GM12878 (cell line): ENCODE measurements around the gene COG4. TPM values are rescaled to one million over a fixed set of nuclear protein-coding genes. Genes with fewer than 3 reads are reported as not detected.

Source experiments
- ATAC-seq: fragments of 200-7000 bp; cut with Tn5 transposase; 3 replicates; pipeline ENCODE4 v1.9.1; 2020; ENCODE audit warnings: mild to moderate bottlenecking, moderate library complexity
- BruUV-seq: library from RNA; stranded (reverse); fragments of 400-500 nt; replicated peaks from 2 replicates; lab custom pipeline; 2021; lab: Mats Ljungman, UMichigan
- CTCF ChIA-PET: fragments of 300-600 bp; sonication (Branson Sonifier 250); formaldehyde crosslinking; extraction: SDS; loops from one replicate; lab custom pipeline; 2021; ENCODE audit warnings: inconsistent platforms; lab: Yijun Ruan, JAX
- POLR2A ChIA-PET: fragments of 350-600 bp; formaldehyde crosslinking; extraction: SDS; loops from one replicate; lab custom pipeline; 2021; ENCODE audit warnings: inconsistent platforms; lab: Charles Lee
- RAD21 ChIA-PET: fragments of 300-600 bp; sonication (Branson Sonifier 250); formaldehyde crosslinking; loops from one replicate; lab custom pipeline; 2023; ENCODE audit warnings: antibody characterized with exemption; ENCODE audit not compliant: unreplicated experiment; lab: Charles Lee
- SMC1A ChIA-PET: fragments of 300-600 bp; sonication (Branson Sonifier 250); formaldehyde crosslinking; loops from one replicate; lab custom pipeline; 2023; ENCODE audit not compliant: unreplicated experiment, uncharacterized antibody; lab: Charles Lee
- DNase-seq: peaks from one replicate; pipeline ENCODE4 v3.0.0-alpha.2; 2011; ENCODE audit warnings: low read depth, low spot score
- FAIRE-seq: peaks from 3 replicates; lab custom pipeline; 2011; peaks lifted over from hg19 to GRCh38; lab: Jason Lieb, UNC
- H2AFZ ChIP-seq: 2 replicates; pipeline ENCODE4 v1.6.0; 2011; ENCODE audit warnings: low read depth, low read length, control low read depth; ENCODE audit not compliant: control insufficient read depth
- H3K27ac ChIP-seq: 2 replicates; pipeline ENCODE4 v1.5.1; 2011; ENCODE audit warnings: control low read depth; ENCODE audit not compliant: control insufficient read depth, insufficient read depth
- H3K27me3 ChIP-seq, 2 experiments: replicated peaks in 1 of 2; 2 replicates each; pipeline versions ENCODE4 v1.6.0 to v1.6.1; 2011; ENCODE audit warnings: low read length in 1 of 2; ENCODE audit not compliant: control insufficient read depth in 2 of 2, insufficient read depth in 2 of 2
- H3K36me3 ChIP-seq, 2 experiments: 2 replicates each; pipeline ENCODE4 v1.5.1; 2011; ENCODE audit warnings: low read length in 1 of 2; ENCODE audit not compliant: control insufficient read depth in 2 of 2, insufficient read depth in 2 of 2
- H3K4me1 ChIP-seq: 2 replicates; pipeline ENCODE4 v1.6.1; 2011; ENCODE audit warnings: mild to moderate bottlenecking, low read length, moderate library complexity, mixed read lengths; ENCODE audit not compliant: control insufficient read depth, insufficient read depth
- H3K4me2 ChIP-seq: 2 replicates; pipeline ENCODE4 v1.6.0; 2011; ENCODE audit warnings: control low read depth; ENCODE audit not compliant: control insufficient read depth, insufficient read depth
- H3K4me3 ChIP-seq: fragments of 200-600 bp; sonication (generic); 2 replicates; pipeline ENCODE4 v1.5.1; 2016
- H3K79me2 ChIP-seq: 2 replicates; pipeline ENCODE4 v1.6.0; 2011; ENCODE audit warnings: low read length; ENCODE audit not compliant: control insufficient read depth, insufficient read depth
- H3K9ac ChIP-seq: 2 replicates; pipeline ENCODE4 v1.8.0; 2011; ENCODE audit warnings: low read length, control low read depth, mixed read lengths; ENCODE audit not compliant: control insufficient read depth, insufficient read depth
- H3K9me3 ChIP-seq: replicated peaks from 3 replicates; pipeline ENCODE4 v1.5.1; 2011; ENCODE audit warnings: mild to moderate bottlenecking, low read length; ENCODE audit not compliant: control insufficient read depth, insufficient read depth
- H4K20me1 ChIP-seq: 2 replicates; pipeline ENCODE4 v1.6.0; 2011; ENCODE audit not compliant: control insufficient read depth, insufficient read depth
- BCL11A ChIP-seq: IDR thresholded peaks from 2 replicates; pipeline ENCODE4 v1.6.1; 2011; ENCODE audit warnings: low read depth, low read length
- BRCA1 ChIP-seq: IDR thresholded peaks from 2 replicates; pipeline ENCODE4 v1.6.1; 2011; ENCODE audit warnings: low read depth, low read length, improper control_type of control experiment
- HCFC1 ChIP-seq: fragments of 150-350 bp; IDR thresholded peaks from 2 replicates; pipeline ENCODE4 v1.6.1; 2014; ENCODE audit warnings: low read length
- MYB ChIP-seq: fragments of 150-350 bp; IDR thresholded peaks from 2 replicates; pipeline ENCODE4 v1.6.1; 2014; ENCODE audit warnings: mild to moderate bottlenecking, low read depth, low read length, borderline replicate concordance
- NRF1 ChIP-seq: conservative IDR thresholded peaks from 2 replicates; pipeline ENCODE4 v1.6.1; 2011; ENCODE audit warnings: mild to moderate bottlenecking, low read depth, low read length, improper control_type of control experiment
- RAD21 ChIP-seq: IDR thresholded peaks from 2 replicates; pipeline ENCODE4 v1.6.1; 2011; ENCODE audit warnings: mild to moderate bottlenecking, low read depth, low read length, moderate library complexity; ENCODE audit not compliant: insufficient read depth
- SPI1 ChIP-seq: IDR thresholded peaks from 2 replicates; pipeline ENCODE4 v1.6.1; 2011; ENCODE audit warnings: low read depth, mild to moderate bottlenecking, low read length, moderate library complexity, borderline replicate concordance; ENCODE audit not compliant: insufficient read depth
- SREBF1 ChIP-seq: IDR thresholded peaks from 2 replicates; pipeline ENCODE4 v1.6.1; 2012; ENCODE audit warnings: mild to moderate bottlenecking, low read length
- SRF ChIP-seq, 2 experiments: IDR thresholded peaks; 2 replicates each; pipeline ENCODE4 v1.6.1; 2011; ENCODE audit warnings: low read depth in 2 of 2, low read length in 2 of 2, mild to moderate bottlenecking in 1 of 2, moderate library complexity in 1 of 2
- ZNF274 ChIP-seq: IDR thresholded peaks from one replicate; pipeline ENCODE4 v1.8.0; 2011; ENCODE audit not compliant: insufficient read length, insufficient read depth
- ZZZ3 ChIP-seq: IDR thresholded peaks from 2 replicates; pipeline ENCODE4 v1.6.1; 2011; ENCODE audit warnings: low read depth; ENCODE audit not compliant: control insufficient read depth, insufficient read length
- WGBS: methylation state at CpG from one replicate; pipeline ENCODE4 v1.1.6; 2016; ENCODE audit warnings: low lambda C conversion rate; ENCODE audit not compliant: insufficient replicate concordance, insufficient coverage; ENCODE audit errors: missing lambda C conversion rate; 5-methylcytosine and 5-hydroxymethylcytosine counted together
- in situ Hi-C: fragments of 300-500 bp; cut with MboI; formaldehyde crosslinking; loops from 9 replicates; pipeline ENCODE4 v1.14.3; 2018; ENCODE audit warnings: mixed read lengths
- intact Hi-C: fragments of 100-400 bp; cut with micrococcal nuclease; formaldehyde crosslinking; loops from one replicate; pipeline ENCODE4 v1.14.2; 2022; ENCODE audit not compliant: unreplicated experiment
- polyA plus RNA-seq, 11 experiments: library from polyadenylated mRNA; depleted of rRNA in 4 of 11; unstranded in 6 of 11; stranded (reverse) in 5 of 11; fragments of >200 nt; fragmentation: Nextera tagmentation in 4 of 11; fragmentation: Illumina TruSeq in 1 of 11; extraction: Ambion mirVana in 4 of 11; extraction: Trizol in 1 of 11; gene quantifications; 1 replicate in 1 of 11; 2 replicates in 10 of 11; pipeline versions ENCODE4 v1.2.1 to v1.2.3, GENCODE V29; 2011 to 2016; ENCODE audit warnings: inconsistent platforms in 2 of 11, missing spikeins in 2 of 11, low read depth in 1 of 11
- total RNA-seq, 4 experiments: library from RNA; depleted of rRNA in 3 of 4; stranded (reverse); fragments of >200 nt in 3 of 4; fragmentation: Illumina TruSeq in 1 of 4; extraction: Trizol in 1 of 4; gene quantifications; 2 replicates each; pipeline versions ENCODE4 v1.2.1 to v1.2.3, GENCODE V29; 2013 to 2021
- TF ChIP-seq, protein P1 (sequence below): fragments of 150-350 bp; IDR thresholded peaks from 2 replicates; pipeline ENCODE4 v1.6.1; 2016; ENCODE audit warnings: low read depth, low read length
- TF ChIP-seq, protein P2 (sequence below): fragments of 450-650 bp; IDR thresholded peaks from 2 replicates; pipeline ENCODE4 v1.6.1; 2014; ENCODE audit warnings: mild to moderate bottlenecking
- TF ChIP-seq, protein P3 (sequence below): fragments of 450-650 bp; IDR thresholded peaks from 2 replicates; pipeline ENCODE4 v1.6.1; 2017; ENCODE audit warnings: antibody characterized with exemption, mild to moderate bottlenecking, moderate library complexity

COG4 gene
- total and polyA plus RNA-seq, 10 of the 15 experiments (the other 5 are each of a cell fraction or from before 2014, with no cell fraction given) = 7.0 to 57.7 (median 33.0) TPM

DNA sequence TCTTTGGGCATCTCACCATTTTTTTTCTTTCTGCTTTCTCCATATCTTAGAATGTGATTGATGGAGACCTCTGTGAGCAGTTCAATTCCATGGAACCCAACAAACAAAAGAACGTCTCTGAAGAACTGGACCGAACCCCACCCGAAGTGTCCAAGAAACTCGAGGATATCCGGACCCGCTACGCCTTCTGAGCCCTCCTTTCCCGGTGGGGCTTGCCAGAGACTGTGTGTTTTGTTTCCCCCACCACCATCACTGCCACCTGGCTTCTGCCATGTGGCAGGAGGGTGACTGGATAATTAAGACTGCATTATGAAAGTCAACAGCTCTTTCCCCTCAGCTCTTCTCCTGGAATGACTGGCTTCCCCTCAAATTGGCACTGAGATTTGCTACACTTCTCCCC lies 48.3 kb upstream of the COG4 start (continued):
- no peak for TF ChIP-seq SRF (IDR thresholded peaks at IDR 0.05; ENCODE audit: low read depth in 2 of 2, low read length in 2 of 2)
- TF ChIP-seq MYB = no peak
- no peak for TF ChIP-seq SPI1
- TF ChIP-seq RAD21 = no peak
- TF ChIP-seq, protein P1, sequence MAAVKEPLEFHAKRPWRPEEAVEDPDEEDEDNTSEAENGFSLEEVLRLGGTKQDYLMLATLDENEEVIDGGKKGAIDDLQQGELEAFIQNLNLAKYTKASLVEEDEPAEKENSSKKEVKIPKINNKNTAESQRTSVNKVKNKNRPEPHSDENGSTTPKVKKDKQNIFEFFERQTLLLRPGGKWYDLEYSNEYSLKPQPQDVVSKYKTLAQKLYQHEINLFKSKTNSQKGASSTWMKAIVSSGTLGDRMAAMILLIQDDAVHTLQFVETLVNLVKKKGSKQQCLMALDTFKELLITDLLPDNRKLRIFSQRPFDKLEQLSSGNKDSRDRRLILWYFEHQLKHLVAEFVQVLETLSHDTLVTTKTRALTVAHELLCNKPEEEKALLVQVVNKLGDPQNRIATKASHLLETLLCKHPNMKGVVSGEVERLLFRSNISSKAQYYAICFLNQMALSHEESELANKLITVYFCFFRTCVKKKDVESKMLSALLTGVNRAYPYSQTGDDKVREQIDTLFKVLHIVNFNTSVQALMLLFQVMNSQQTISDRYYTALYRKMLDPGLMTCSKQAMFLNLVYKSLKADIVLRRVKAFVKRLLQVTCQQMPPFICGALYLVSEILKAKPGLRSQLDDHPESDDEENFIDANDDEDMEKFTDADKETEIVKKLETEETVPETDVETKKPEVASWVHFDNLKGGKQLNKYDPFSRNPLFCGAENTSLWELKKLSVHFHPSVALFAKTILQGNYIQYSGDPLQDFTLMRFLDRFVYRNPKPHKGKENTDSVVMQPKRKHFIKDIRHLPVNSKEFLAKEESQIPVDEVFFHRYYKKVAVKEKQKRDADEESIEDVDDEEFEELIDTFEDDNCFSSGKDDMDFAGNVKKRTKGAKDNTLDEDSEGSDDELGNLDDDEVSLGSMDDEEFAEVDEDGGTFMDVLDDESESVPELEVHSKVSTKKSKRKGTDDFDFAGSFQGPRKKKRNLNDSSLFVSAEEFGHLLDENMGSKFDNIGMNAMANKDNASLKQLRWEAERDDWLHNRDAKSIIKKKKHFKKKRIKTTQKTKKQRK = no peak
- TF ChIP-seq, protein P2, sequence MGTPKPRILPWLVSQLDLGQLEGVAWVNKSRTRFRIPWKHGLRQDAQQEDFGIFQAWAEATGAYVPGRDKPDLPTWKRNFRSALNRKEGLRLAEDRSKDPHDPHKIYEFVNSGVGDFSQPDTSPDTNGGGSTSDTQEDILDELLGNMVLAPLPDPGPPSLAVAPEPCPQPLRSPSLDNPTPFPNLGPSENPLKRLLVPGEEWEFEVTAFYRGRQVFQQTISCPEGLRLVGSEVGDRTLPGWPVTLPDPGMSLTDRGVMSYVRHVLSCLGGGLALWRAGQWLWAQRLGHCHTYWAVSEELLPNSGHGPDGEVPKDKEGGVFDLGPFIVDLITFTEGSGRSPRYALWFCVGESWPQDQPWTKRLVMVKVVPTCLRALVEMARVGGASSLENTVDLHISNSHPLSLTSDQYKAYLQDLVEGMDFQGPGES = no peak
- TF ChIP-seq, all 136 proteins: peak for 0

DNA sequence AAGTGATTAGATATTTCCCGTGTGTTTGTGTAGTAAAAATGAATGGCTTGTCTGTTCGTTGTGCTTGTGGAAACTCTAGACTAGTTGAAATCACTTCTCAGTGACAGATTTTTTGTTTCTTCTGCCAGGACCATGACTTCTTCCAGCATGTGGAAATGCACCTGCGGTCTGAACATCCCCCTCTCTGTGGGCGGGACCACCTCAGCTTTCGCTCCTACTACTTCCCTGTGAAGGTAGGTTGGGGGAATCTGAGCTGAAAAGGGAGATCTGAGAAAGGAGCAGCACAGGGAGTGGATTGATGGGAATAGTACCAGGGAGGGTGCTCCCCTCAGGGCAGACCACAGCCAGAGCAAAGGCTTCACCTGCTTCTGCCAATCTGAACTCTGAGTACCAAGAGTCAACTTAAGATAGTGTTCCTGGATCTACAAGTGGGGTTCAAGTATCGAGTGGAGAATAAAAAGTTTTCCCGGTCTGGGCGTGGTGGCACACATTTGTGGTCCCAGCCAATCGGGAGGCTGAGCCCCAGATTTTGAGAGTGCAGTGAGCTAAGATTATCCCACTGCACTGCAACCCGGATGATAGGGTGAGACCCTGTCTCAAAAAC lies 47.7 kb upstream of the COG4 start:
- CTCF ChIA-PET = no interaction called here
- DNase-seq (no peak), FAIRE-seq (no peak)
- no peak overlapping the region for H3K4me2 ChIP-seq
- peaks cover 49 to 65% of the 10 kb centered on the region in 2 experiments for H3K36me3 ChIP-seq
- no TSS peak for BruUV-seq
- intact Hi-C loops = no loop called here
- WGBS = 81% methylated on average over 10 of the region's 10 CpGs
- H3K27me3 ChIP-seq = no peaks in the 10 kb centered on the region
- H3K27ac ChIP-seq = no peak overlapping the region
- H3K4me1 ChIP-seq = peaks cover 6% of the 10 kb centered on the region
- SMC1A ChIA-PET = interaction anchor here (1.3 kb wide), 1 partner anchor 9 kb away, joined by 3 read pairs; no protein-coding TSS in a partner anchor
- H4K20me1 ChIP-seq = no peaks in the 10 kb centered on the region; the same call in 1 of the 2 replicates
- TF ChIP-seq BCL11A (no peak), ZNF274 (no peak), BRCA1 (no peak), HCFC1 (no peak), ZZZ3 (no peak), SREBF1 (no peak), NRF1 (no peak)
- TF ChIP-seq, protein P3, sequence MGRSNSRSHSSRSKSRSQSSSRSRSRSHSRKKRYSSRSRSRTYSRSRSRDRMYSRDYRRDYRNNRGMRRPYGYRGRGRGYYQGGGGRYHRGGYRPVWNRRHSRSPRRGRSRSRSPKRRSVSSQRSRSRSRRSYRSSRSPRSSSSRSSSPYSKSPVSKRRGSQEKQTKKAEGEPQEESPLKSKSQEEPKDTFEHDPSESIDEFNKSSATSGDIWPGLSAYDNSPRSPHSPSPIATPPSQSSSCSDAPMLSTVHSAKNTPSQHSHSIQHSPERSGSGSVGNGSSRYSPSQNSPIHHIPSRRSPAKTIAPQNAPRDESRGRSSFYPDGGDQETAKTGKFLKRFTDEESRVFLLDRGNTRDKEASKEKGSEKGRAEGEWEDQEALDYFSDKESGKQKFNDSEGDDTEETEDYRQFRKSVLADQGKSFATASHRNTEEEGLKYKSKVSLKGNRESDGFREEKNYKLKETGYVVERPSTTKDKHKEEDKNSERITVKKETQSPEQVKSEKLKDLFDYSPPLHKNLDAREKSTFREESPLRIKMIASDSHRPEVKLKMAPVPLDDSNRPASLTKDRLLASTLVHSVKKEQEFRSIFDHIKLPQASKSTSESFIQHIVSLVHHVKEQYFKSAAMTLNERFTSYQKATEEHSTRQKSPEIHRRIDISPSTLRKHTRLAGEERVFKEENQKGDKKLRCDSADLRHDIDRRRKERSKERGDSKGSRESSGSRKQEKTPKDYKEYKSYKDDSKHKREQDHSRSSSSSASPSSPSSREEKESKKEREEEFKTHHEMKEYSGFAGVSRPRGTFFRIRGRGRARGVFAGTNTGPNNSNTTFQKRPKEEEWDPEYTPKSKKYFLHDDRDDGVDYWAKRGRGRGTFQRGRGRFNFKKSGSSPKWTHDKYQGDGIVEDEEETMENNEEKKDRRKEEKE = no peak
- TF ChIP-seq, protein P2 = no peak
- TF ChIP-seq, all 136 proteins: peak for 0
- Histone ChIP-seq H3K9me3 (no peaks in the 10 kb centered on the region), H3K9ac (no peak overlapping the region), H3K79me2 (no peaks in the 10 kb centered on the region), H3K4me3 (no peak overlapping the region), H2AFZ (no peak overlapping the region)
- RAD21 ChIA-PET = no interaction called here
- no peak for ATAC-seq
- POLR2A ChIA-PET = interaction anchor here (0.6 kb wide), 1 partner anchor 11 kb away, joined by 7 read pairs; no protein-coding TSS in a partner anchor
- in situ Hi-C loops = no loop called here
